SH-SY5Y (cell line): ENCODE data around the gene PSMG1.

Experiments
- GATA2 ChIP-seq: IDR thresholded peaks from 2 replicates; pipeline ENCODE4 v1.6.1; 2011; ENCODE audit warnings: mild to moderate bottlenecking, low read depth, low read length
- GATA3 ChIP-seq: IDR thresholded peaks from 2 replicates; pipeline ENCODE4 v1.6.1; 2011; ENCODE audit warnings: low read depth, mild to moderate bottlenecking, low read length, moderate library complexity

The PSMG1 gene

DNA sequence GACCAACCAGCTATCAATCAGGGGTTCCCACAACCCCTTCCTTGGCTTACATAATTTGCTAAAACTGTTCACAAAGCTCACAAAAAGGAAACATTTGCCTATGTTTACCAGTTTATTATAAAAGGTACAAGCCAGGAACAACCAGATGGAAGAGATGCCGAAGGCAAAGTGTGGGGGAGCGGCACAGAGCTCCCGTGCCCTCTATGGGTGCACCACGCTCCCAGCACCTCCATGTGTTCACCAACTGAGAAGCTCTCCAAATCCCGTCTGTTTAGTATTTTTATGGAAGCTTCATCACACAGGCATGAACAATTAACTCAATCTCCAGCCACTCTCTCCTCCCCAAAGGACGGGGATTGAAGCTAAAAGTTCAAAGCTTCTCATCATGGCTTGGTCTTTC lies 32.9 kb downstream of the PSMG1 start:
- TF ChIP-seq GATA3: no peak
- TF ChIP-seq GATA2: no peak

DNA sequence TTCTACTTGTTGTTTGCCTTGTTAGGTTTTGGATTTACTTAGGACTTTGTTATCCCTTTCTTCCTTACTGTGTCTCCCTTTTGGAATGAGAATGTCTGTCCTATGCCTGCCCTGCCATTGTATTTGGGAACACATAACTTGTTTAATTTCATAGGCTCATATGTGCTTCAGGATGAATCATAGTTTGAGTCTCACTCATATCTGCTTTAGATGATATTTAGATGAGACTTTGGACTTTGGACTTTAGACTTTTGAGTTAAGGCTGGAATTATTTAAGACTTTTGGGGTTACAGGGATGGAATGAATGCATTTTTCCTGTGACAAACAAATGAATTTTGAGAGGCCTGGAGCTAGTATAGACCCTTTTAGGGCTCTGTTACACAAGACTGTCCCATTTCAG lies 33.4 kb downstream of the PSMG1 start:
- TF ChIP-seq GATA2 (no peak), GATA3 (no peak)

DNA sequence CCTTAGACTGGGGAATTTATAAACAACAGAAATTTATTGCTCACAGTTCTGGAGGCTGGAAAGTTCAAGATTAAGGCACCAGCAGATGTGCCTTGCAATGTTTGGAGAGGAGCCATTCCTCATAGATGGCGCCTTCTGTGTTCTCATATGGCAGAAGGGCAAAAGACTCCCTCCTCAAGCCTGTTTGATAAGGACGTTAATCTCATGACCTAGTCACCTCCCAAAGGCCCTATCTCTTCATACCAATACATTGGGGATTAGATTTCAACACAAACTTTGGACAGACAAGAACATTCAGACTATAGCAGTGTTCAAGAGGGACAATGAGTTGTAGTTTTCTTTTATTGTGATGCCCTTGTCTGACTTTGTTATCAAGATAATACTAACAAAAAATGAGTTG lies 34.3 kb downstream of the PSMG1 start:
- TF ChIP-seq GATA3 (no peak), GATA2 (no peak)

DNA sequence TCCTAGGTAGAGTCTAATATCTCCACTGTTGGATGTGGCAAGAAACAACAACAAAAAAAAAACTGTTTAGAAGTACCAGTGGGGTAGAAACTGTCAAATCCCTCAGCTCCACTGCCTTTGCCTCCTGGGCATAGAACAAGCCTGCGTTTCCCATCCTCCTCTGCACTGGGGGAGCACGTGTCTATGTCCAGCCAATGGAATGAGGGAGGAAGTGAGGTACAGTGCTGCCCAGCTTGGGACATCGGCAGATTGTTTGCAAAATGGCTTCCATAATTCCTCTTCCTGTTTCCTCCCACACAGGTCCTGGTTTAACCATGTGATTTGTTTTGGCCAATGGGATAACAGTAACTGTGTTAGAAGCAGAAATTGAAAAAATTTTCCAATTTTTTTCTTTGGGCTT lies 39.1 kb downstream of the PSMG1 start:
- no peak for TF ChIP-seq GATA3
- no peak for TF ChIP-seq GATA2

DNA sequence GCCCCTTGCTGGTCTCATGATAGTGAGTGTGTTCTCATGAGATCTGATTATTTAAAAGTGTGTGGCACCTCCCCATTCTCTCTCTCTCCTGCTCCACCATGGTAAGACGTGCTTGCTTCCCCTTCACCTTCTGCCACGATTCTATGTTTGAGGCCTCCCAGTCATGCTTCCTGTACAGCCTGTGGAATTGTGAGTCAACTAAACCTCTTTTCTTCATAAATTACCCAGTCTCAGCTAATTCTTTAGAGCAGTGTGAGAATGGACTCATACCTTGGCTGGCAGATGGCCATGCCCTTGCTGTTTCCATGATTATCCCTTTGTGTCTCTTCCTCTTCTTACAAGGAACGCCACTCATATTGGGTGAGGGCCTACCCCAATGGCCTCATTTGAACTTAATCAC lies 40.3 kb downstream of the PSMG1 start:
- TF ChIP-seq GATA3 (no peak), GATA2 (no peak)

DNA sequence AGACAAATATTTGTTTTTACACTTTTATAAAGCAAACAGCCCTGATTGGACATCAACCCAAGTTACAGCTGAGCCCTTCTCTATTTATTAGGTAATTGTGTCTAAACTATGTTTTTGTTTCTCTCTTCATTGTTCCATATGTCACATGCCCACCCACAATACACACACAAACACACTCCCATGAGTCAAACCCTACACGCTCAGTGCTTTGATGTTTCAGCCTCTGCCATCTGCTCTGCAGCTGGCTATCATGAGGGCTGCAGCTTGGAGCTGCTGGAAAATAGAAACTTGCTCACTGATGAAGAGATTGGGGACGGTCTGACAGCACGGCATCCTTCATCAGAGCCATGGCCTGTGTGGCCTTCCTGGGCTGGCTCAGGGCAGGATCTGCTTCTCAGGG lies 41.7 kb downstream of the PSMG1 start:
- TF ChIP-seq GATA3 (peak; percentile 77), GATA2 (peak; percentile 94)

DNA sequence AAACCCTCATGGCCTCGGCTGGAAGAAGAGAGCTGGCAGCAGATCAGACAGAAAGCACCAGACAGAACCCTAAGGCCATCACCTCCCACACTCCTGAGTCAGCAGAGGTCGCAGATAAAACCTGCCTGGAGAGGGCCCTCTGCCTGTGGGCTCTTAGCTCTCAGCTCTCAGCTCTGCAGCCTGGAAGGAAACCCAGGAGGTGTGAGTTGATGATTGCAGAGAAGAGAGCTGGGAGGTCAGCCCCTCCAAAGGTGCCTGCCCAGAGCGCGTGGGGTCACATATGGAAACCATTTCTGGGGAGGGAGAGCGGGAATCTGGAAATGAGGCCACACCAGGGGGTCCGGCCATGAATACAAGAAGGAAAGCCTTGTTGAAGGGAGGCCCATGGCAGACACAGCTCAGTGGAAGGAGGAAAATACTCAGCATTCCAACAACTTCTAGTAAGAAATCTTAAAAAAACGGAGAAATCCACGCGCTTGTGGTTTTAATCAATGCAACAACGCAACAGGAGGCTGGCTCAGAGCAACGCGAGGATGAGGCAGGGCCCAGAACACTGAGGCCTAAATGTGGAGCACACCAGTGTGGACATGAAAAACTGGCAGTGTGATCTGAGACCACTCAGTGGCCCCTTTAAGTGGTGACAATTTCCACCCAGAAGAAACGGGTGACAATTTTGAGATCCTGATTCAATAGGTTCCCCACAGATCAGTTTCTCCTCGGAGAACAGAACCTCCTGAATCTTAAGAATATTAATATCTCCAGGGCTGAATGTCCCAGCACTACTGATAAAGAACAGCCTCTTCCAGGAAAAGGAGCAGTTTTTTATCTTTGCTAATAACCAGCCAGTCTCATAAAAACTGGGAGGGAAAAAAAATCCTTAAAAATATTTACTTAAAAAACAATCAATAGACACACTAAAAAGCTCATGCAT lies 45.7 kb downstream of the PSMG1 start:
- no peak for TF ChIP-seq GATA2
- TF ChIP-seq GATA3: no peak

DNA sequence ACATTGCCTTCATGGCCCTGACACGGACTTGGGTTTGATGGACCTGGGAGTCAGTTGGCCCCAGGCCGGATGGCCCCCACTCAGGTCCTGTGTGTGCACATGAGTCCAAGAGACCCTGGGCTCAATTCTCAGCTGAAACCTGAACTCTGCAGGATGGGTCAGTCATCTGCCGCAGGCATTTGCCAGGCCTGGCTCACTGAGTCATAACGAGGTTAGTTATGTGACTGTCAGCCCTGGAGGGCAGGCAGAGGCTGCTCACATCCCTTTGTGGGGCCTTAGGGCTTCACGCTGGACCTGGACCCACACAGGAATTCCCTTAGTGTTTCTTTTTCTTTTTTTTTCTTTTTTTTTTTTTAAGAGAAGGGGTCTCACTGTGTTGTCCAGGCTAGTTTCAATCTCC lies 46.5 kb downstream of the PSMG1 start:
- TF ChIP-seq GATA2 (no peak), GATA3 (no peak)

DNA sequence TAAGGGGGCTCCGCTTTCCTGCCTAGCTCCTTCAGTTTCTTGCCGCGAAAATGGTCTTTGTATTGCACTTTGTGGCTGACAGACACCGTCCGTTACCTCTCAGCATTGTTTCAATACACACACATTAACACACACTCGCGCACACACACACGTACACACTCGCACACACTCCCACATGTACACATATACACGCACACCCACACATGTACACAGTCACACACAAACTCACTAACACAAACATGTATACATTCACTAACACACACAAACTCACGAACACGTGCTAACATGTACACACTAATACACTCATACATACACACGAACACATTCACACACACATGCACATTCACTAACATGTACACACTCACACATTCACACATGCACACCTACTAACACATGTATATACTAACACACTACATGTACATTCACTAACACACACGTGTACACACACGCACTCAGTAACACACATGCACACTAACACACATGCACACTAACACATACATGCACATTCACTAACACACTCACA lies 48.9 kb downstream of the PSMG1 start:
- no peak for TF ChIP-seq GATA3
- no peak for TF ChIP-seq GATA2

DNA sequence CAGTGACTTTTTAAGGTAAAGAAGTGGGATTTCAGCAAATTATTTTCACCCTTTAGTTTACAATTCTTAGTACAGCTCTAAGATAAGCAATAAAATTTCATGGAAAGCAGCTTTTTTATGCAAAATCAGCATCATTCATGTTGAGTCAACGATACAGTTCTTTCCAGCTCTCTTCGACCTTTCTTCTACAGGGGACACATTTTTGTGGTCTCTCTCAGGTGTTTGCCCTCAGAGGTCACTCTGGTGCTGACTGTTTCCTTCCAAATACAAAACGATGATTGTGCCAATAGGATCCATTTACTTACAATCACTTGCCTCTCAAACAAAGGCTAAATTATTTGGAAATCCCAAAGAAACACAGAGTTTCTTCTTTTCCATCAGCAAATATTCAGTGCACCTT lies 51.0 kb downstream of the PSMG1 start:
- TF ChIP-seq GATA2 (no peak), GATA3 (no peak)

DNA sequence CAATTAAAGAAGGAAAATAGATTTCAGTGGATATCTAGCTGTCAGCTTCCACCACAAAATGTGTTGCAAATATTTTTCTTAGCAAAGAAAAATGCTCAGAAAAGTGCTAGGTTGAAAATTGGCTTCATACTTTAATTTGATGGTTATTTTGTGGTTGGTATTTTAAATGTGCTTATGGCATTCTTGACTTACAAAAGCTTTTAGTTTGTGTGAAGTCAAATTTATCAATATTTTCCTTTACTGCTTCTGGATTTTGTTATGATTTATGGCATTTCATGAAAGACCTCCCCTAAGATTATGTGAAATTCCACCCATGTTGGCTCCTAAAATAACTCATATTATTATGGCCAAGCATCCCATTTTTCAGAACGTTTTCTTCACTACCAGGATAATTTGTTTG lies 51.5 kb downstream of the PSMG1 start:
- no peak for TF ChIP-seq GATA2
- no peak for TF ChIP-seq GATA3

DNA sequence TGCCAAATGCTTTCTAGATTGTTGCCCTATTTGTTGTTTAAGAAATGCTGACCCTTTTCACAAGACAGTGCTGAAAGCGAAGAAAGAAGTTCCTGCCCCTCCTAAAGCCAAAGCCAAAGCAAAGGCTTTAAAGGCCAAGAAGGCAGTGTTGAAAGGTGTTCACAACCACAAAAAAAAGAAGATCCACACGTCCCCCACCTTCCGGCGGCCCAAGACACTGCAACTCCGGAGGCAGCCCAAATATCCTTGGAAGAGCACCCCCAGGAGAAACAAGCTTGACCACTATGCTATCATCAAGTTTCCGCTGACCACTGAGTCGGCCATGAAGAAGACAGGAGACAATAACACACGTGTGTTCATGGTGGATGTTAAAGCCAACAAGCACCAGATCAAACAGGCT lies 55.7 kb downstream of the PSMG1 start:
- no peak for TF ChIP-seq GATA2
- TF ChIP-seq GATA3: no peak

DNA sequence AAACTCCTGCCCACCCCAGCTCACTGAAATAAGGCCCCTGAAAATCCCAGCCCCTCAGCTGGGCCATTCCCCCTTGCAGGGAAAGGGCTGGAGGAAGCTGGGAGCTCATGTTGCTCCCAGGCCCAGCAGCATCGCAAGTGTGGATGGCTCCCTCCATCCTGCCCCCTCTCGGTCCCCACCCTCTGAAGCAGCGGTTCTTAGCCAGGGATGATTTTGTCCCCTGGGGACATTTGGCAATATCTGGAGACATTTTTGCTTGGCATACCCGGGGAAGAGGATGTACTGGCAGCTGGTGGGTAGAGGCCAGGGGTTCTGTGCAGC lies 56.8 kb downstream of the PSMG1 start:
- TF ChIP-seq GATA3 (no peak), GATA2 (no peak)

DNA sequence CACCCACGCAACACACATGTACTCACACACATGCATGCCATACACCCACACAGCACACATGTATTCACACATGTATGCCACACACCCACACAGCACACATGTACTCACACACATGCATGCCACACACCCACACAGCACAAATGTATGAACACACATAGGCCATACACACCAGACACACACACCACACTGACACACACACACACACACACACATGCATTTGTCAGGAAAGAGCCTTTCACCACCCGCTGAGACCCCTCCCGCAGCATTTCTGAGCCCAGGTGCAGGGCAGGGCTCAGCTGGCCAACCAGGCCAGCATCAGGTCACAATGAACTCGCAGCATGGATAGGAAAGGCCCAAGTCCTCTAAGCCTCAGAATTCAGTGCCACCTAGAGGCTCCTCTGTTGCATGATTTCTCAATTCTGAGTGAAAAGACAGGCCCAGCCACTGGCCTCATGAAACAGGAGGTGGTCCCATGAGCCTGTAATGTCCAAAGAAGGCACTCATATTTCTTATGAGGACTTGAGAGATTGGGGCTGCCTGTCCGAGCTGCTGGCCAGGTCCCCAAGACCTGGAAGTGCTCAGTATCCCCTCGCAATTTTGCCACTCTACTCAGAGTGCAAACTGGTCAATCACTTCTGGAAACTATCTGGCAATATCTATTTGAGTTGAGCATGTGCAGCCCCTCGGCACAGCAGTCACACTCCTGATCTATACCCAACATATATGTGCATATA lies 57.3 kb downstream of the PSMG1 start:
- no peak for TF ChIP-seq GATA2
- TF ChIP-seq GATA3: no peak
